ENCODE results near the gene COL24A1. TPM values are rescaled to one million over a fixed set of nuclear protein-coding genes. Genes with fewer than 3 reads are reported as not detected.

COL24A1 gene
- total and polyA plus RNA-seq, 2 of the 13 experiments (the other 11 are each of a cell fraction or from before 2014, with no cell fraction given), result 0.04 to 0.13 TPM

DNA sequence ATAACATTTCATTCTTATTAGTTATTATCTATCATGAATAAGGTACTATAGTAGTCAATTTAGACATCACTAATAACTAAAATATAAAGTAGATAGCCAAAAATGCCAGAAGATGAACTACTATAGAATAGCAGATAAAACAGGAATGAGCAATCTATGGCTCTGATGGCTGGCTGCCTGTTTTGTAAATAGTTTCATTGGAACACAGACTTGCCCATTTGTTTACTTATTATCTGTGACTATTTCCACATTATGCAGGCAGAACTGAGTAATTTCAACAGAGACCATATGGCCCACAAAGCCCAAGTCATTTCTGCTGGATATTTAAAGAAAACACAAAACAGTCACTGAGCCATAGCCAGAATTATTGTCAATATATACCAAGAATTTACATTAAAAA is 222.1 kb downstream of the COL24A1 start:
- Histone ChIP-seq H3K27me3 (ENCODE audit: control insufficient read depth in 1 of 2, insufficient read depth in 2 of 2, low read length in 2 of 2) (no peaks in the 10 kb centered on the region), H3K79me2 (ENCODE audit: insufficient read depth, low read length) (no peaks in the 10 kb centered on the region), H2AFZ (ENCODE audit: low read length) (no peak overlapping the region), H4K20me1 (ENCODE audit: insufficient read depth, low read length) (no peaks in the 10 kb centered on the region), H3K9me3 (ENCODE audit: low read length) (no peaks in the 10 kb centered on the region), H3K4me3 (replicated peaks in 1 of 3; ENCODE audit: insufficient read depth in 1 of 3, low read depth in 2 of 3, low read length in 3 of 3) (no peak overlapping the region), H3K4me1 (ENCODE audit: insufficient read depth, low read length) (no peaks in the 10 kb centered on the region), H3K4me2 (ENCODE audit: low read depth, low read length) (no peak overlapping the region), H3K9ac (ENCODE audit: insufficient read depth, low read depth, low read length) (no peak overlapping the region), H3K27ac (ENCODE audit: extremely low read length, insufficient read depth, low read length) (no peak overlapping the region), H3K36me3 (replicated peaks in 1 of 2; ENCODE audit: control insufficient read depth in 1 of 2, insufficient read depth in 2 of 2, low read length in 2 of 2) (no peaks in the 10 kb centered on the region)
- ChIA-PET CTCF (ENCODE audit: low intra/inter-chr PET ratio, low total read pairs) (no interaction called here), POLR2A (no interaction called here)
- DNase-seq (ENCODE audit: low spot score) (no peak), FAIRE-seq (no peak), ATAC-seq (no peak)
- intact Hi-C loops (cut with micrococcal nuclease; ENCODE audit: unreplicated experiment) (no loop called here), in situ Hi-C loops (cut with HindIII; ENCODE audit: extremely low pct_ligation_motif_present, low pct_unique_long_range_greater_than_20kb) (no loop called here)
- BruUV-seq (replicated peaks), result no TSS peak
- TF ChIP-seq JUN (CRISPR knock-in tag; IDR thresholded peaks at IDR 0.05), result no peak
- TF ChIP-seq ZIK1 (CRISPR knock-in tag; IDR thresholded peaks at IDR 0.05; ENCODE audit: borderline replicate concordance, low read depth), result no peak

DNA sequence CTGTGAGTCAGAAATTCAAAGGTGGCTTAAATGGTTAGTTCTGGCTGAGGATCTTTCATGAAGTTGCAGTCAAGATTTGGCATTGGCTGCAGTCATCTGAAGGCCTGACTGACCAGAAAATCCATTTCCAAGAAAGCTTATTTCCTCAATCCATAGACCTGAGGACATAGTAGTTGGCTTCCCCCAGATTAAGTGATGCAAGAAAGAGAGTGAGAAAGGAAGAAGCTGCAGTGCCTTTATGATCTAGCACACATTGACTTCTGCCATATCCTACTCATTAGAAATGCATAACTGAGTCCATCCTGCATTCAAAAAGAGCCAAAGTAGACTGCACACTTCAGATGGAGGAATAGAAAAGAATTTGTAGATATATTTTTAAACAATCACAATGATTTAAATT is 222.6 kb downstream of the COL24A1 start:
- in situ Hi-C loops (cut with HindIII; ENCODE audit: extremely low pct_ligation_motif_present, low pct_unique_long_range_greater_than_20kb), result no loop called here
- FAIRE-seq (no peak), DNase-seq (ENCODE audit: low spot score) (no peak), ATAC-seq (no peak)
- Histone ChIP-seq H3K4me3 (replicated peaks in 1 of 3; ENCODE audit: insufficient read depth in 1 of 3, low read depth in 2 of 3, low read length in 3 of 3) (no peak overlapping the region), H3K9me3 (ENCODE audit: low read length) (no peaks in the 10 kb centered on the region), H3K36me3 (replicated peaks in 1 of 2; ENCODE audit: control insufficient read depth in 1 of 2, insufficient read depth in 2 of 2, low read length in 2 of 2) (no peaks in the 10 kb centered on the region), H3K9ac (ENCODE audit: insufficient read depth, low read depth, low read length) (no peak overlapping the region), H3K27me3 (ENCODE audit: control insufficient read depth in 1 of 2, insufficient read depth in 2 of 2, low read length in 2 of 2) (no peaks in the 10 kb centered on the region), H3K79me2 (ENCODE audit: insufficient read depth, low read length) (no peaks in the 10 kb centered on the region), H3K4me2 (ENCODE audit: low read depth, low read length) (no peak overlapping the region), H4K20me1 (ENCODE audit: insufficient read depth, low read length) (no peaks in the 10 kb centered on the region), H3K4me1 (ENCODE audit: insufficient read depth, low read length) (no peaks in the 10 kb centered on the region), H3K27ac (ENCODE audit: extremely low read length, insufficient read depth, low read length) (no peak overlapping the region), H2AFZ (ENCODE audit: low read length) (no peak overlapping the region)
- TF ChIP-seq IKZF1 (IDR thresholded peaks at IDR 0.05), result no peak
- TF ChIP-seq HNF4G (IDR thresholded peaks at IDR 0.05; ENCODE audit: borderline replicate concordance, low read depth, low read length), result no peak
- TF ChIP-seq HNF4G (CRISPR knock-in tag; IDR thresholded peaks at IDR 0.05; ENCODE audit: borderline replicate concordance, low read depth), result no peak
- TF ChIP-seq, protein P1, sequence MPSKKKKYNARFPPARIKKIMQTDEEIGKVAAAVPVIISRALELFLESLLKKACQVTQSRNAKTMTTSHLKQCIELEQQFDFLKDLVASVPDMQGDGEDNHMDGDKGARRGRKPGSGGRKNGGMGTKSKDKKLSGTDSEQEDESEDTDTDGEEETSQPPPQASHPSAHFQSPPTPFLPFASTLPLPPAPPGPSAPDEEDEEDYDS (CRISPR knock-in tag; IDR thresholded peaks at IDR 0.05), result no peak
- no peak for TF ChIP-seq MLLT10 (CRISPR knock-in tag; IDR thresholded peaks at IDR 0.05)
- TF ChIP-seq, protein P2, sequence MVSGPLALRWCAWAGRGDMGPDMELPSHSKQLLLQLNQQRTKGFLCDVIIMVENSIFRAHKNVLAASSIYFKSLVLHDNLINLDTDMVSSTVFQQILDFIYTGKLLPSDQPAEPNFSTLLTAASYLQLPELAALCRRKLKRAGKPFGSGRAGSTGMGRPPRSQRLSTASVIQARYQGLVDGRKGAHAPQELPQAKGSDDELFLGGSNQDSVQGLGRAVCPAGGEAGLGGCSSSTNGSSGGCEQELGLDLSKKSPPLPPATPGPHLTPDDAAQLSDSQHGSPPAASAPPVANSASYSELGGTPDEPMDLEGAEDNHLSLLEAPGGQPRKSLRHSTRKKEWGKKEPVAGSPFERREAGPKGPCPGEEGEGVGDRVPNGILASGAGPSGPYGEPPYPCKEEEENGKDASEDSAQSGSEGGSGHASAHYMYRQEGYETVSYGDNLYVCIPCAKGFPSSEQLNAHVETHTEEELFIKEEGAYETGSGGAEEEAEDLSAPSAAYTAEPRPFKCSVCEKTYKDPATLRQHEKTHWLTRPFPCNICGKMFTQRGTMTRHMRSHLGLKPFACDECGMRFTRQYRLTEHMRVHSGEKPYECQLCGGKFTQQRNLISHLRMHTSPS (CRISPR knock-in tag; IDR thresholded peaks at IDR 0.05; ENCODE audit: low read depth), result no peak
- no peak for TF ChIP-seq LCORL (IDR thresholded peaks at IDR 0.05)
- TF ChIP-seq LCORL (CRISPR knock-in tag; IDR thresholded peaks at IDR 0.05), result no peak
- TF ChIP-seq, protein P3, sequence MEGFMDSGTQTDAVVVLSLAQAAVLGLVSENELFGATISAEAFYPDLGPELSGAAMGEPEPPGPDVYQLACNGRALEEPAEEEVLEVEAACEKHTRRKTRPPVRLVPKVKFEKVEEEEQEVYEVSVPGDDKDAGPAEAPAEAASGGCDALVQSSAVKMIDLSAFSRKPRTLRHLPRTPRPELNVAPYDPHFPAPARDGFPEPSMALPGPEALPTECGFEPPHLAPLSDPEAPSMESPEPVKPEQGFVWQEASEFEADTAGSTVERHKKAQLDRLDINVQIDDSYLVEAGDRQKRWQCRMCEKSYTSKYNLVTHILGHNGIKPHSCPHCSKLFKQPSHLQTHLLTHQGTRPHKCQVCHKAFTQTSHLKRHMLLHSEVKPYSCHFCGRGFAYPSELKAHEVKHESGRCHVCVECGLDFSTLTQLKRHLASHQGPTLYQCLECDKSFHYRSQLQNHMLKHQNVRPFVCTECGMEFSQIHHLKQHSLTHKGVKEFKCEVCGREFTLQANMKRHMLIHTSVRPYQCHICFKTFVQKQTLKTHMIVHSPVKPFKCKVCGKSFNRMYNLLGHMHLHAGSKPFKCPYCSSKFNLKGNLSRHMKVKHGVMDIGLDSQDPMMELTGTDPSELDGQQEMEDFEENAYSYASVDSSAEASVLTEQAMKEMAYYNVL (CRISPR knock-in tag; IDR thresholded peaks at IDR 0.05; ENCODE audit: borderline replicate concordance), result no peak
- no peak for TF ChIP-seq ASH2L (IDR thresholded peaks at IDR 0.05; ENCODE audit: insufficient read length, low read depth, low read length)
- no peak for TF ChIP-seq THYN1 (CRISPR knock-in tag; IDR thresholded peaks at IDR 0.05; ENCODE audit: borderline replicate concordance, low read depth)
- TF ChIP-seq, protein P4, sequence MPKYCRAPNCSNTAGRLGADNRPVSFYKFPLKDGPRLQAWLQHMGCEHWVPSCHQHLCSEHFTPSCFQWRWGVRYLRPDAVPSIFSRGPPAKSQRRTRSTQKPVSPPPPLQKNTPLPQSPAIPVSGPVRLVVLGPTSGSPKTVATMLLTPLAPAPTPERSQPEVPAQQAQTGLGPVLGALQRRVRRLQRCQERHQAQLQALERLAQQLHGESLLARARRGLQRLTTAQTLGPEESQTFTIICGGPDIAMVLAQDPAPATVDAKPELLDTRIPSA (CRISPR knock-in tag; IDR thresholded peaks at IDR 0.05; ENCODE audit: borderline replicate concordance), result no peak
- TF ChIP-seq RAD51 (IDR thresholded peaks at IDR 0.05; ENCODE audit: borderline replicate concordance), result no peak
- ChIA-PET POLR2A (no interaction called here), CTCF (ENCODE audit: low intra/inter-chr PET ratio, low total read pairs) (no interaction called here)
- intact Hi-C loops (cut with micrococcal nuclease; ENCODE audit: unreplicated experiment), result no loop called here
- BruUV-seq (replicated peaks), result no TSS peak
